Spleen (tissue), 7 donors: Measurements from ENCODE around the gene DCBLD1.

Experiments used
- CTCF ChIP-seq, 11 experiments: fragments of 200-600 bp in 7 of 11; fragments of 450-650 bp in 4 of 11; sonication (generic) in 4 of 11; IDR thresholded peaks in 8 of 11; conservative IDR thresholded peaks in 3 of 11; 1 replicate in 7 of 11; 2 replicates in 4 of 11; pipeline versions ENCODE4 v1.4.0 to v1.8.0; 2016 to 2021; ENCODE audit warnings: antibody characterized with exemption in 11 of 11, inconsistent platforms in 4 of 11, mild to moderate bottlenecking in 1 of 11
- POLR2A ChIP-seq, 3 donors: fragments of 450-650 bp; IDR thresholded peaks; one replicate each; pipeline ENCODE4 v1.5.1; 2017; ENCODE audit warnings: antibody characterized with exemption in 3 of 3, mild to moderate bottlenecking in 1 of 3
- POLR2AphosphoS5 ChIP-seq, 3 donors: sonication (generic); formaldehyde crosslinking; IDR thresholded peaks; one replicate each; pipeline ENCODE4 v1.5.1; 2017; ENCODE audit warnings: antibody characterized with exemption in 3 of 3
- donor health status: DM: no; HTN: no; CAD: no; lungs with moderate emphysema.
- donor health status: DM: no; HTN: no; CAD: no.
- donor health status: DM: no; HTN: no; CAD: no.

GRCh38 chr6:117483004-117483644 is 650 bp downstream of the DCBLD1 start:
- no peak for TF ChIP-seq POLR2A (IDR thresholded peaks at IDR 0.05)
- no peak for TF ChIP-seq CTCF (IDR thresholded peaks at IDR 0.05 in 8 of 11, conservative IDR thresholded peaks at IDR 0.05 in 3 of 11)
- peak in 2 of 3 donors; percentile 67 to 74 for TF ChIP-seq POLR2AphosphoS5 (IDR thresholded peaks at IDR 0.05)
